GM23338 (cell line): Measurements from ENCODE around the gene DNAJB2. TPM values are rescaled to one million over a fixed set of nuclear protein-coding genes. Genes with fewer than 3 reads are reported as not detected.

ENCODE experiments used
- ATAC-seq: fragments of 200-7000 bp; cut with Tn5 transposase; 3 replicates; pipeline ENCODE4 v1.9.1; 2020
- DNase-seq: peaks from one replicate; pipeline ENCODE4 v3.0.0-alpha.2; 2015; ENCODE audit warnings: low spot score
- H2AFZ ChIP-seq: fragments of 200-600 bp; sonication (generic); 2 replicates; pipeline ENCODE4 v1.8.0; 2016; ENCODE audit warnings: antibody characterized with exemption, mild to moderate bottlenecking, moderate library complexity
- H3F3A ChIP-seq: fragments of 200-600 bp; sonication (generic); replicated peaks from 2 replicates; pipeline ENCODE4 v1.8.0; 2017; ENCODE audit warnings: antibody characterized with exemption, mixed run types, low read depth
- H3K27ac ChIP-seq: fragments of 200-600 bp; sonication (generic); 2 replicates; pipeline ENCODE4 v1.6.1; 2016; ENCODE audit warnings: low read depth
- H3K27me3 ChIP-seq: fragments of 200-600 bp; sonication (generic); 2 replicates; pipeline ENCODE4 v1.8.0; 2016; ENCODE audit warnings: mild to moderate bottlenecking, mixed run types, moderate library complexity; ENCODE audit not compliant: insufficient read depth
- H3K36me3 ChIP-seq: fragments of 200-600 bp; sonication (generic); 2 replicates; pipeline ENCODE4 v1.8.0; 2016; ENCODE audit warnings: mild to moderate bottlenecking; ENCODE audit not compliant: insufficient read depth
- H3K4me1 ChIP-seq: fragments of 200-600 bp; sonication (generic); 2 replicates; pipeline ENCODE4 v1.8.0; 2016; ENCODE audit warnings: mild to moderate bottlenecking, moderate library complexity; ENCODE audit not compliant: insufficient read depth
- H3K4me2 ChIP-seq: fragments of 200-600 bp; sonication (generic); 2 replicates; pipeline ENCODE4 v1.7.1; 2017; ENCODE audit warnings: mixed run types
- H3K4me3 ChIP-seq: fragments of 200-600 bp; sonication (generic); 2 replicates; pipeline ENCODE4 v1.6.1; 2016; ENCODE audit warnings: mixed run types
- H3K79me2 ChIP-seq: fragments of 200-600 bp; sonication (generic); replicated peaks from 2 replicates; pipeline ENCODE4 v1.8.0; 2017; ENCODE audit warnings: mild to moderate bottlenecking; ENCODE audit not compliant: insufficient read depth
- H3K9me2 ChIP-seq: fragments of 200-600 bp; sonication (generic); 2 replicates; pipeline ENCODE4 v1.8.0; 2017; ENCODE audit not compliant: insufficient read depth
- H4K20me1 ChIP-seq: fragments of 200-600 bp; sonication (generic); replicated peaks from 2 replicates; pipeline ENCODE4 v1.8.0; 2017; ENCODE audit warnings: mild to moderate bottlenecking; ENCODE audit not compliant: insufficient read depth
- H3K27ac Mint-ChIP-seq: 2 replicates; pipeline ENCODE4 v1.8.0; 2020; ENCODE audit warnings: inconsistent platforms, mild to moderate bottlenecking, moderate library complexity, mixed read lengths
- H3K27me3 Mint-ChIP-seq: 3 replicates; pipeline ENCODE4 v1.8.0; 2022; ENCODE audit warnings: low read depth, mild to moderate bottlenecking, moderate library complexity, mixed read lengths, inconsistent platforms; ENCODE audit not compliant: insufficient read depth, poor library complexity
- H3K36me3 Mint-ChIP-seq: 3 replicates; pipeline ENCODE4 v1.8.0; 2021; ENCODE audit warnings: low read depth, mild to moderate bottlenecking, inconsistent platforms, moderate library complexity, mixed read lengths
- H3K4me1 Mint-ChIP-seq: 3 replicates; pipeline ENCODE4 v1.8.0; 2020; ENCODE audit warnings: mild to moderate bottlenecking, inconsistent platforms, mixed read lengths
- H3K4me3 Mint-ChIP-seq: 3 replicates; pipeline ENCODE4 v1.8.0; 2021; ENCODE audit warnings: moderate library complexity, mild to moderate bottlenecking, inconsistent platforms, mixed read lengths
- H3K9me3 Mint-ChIP-seq: 3 replicates; pipeline ENCODE4 v1.8.0; 2020; ENCODE audit warnings: moderate library complexity, mild to moderate bottlenecking, inconsistent platforms, mixed read lengths
- CREB1 ChIP-seq: fragments of 250-450 bp; sonication (Bioruptor Pico); IDR thresholded peaks from 2 replicates; pipeline ENCODE4 v1.5.0; 2020; ENCODE audit warnings: low read depth, mild to moderate bottlenecking, moderate library complexity
- CTCF ChIP-seq, 2 experiments: fragments of 200-600 bp in 1 of 2; sonication (generic) in 1 of 2; conservative IDR thresholded peaks; 2 replicates each; pipeline versions ENCODE4 v1.5.1 to v1.6.1; 2016 to 2017; ENCODE audit warnings: antibody characterized with exemption in 2 of 2, low read depth in 2 of 2, mild to moderate bottlenecking in 2 of 2, moderate library complexity in 1 of 2
- ETS1 ChIP-seq: IDR thresholded peaks from 2 replicates; pipeline ENCODE4 v1.6.1; 2016; ENCODE audit warnings: antibody characterized with exemption
- EZH2 ChIP-seq: fragments of 200-600 bp; sonication (generic); IDR thresholded peaks from one replicate; pipeline ENCODE4 v1.8.0; 2017; ENCODE audit warnings: antibody characterized with exemption, mild to moderate bottlenecking, low read depth; ENCODE audit not compliant: unreplicated experiment
- EZH2phosphoT487 ChIP-seq: fragments of 200-600 bp; sonication (generic); IDR thresholded peaks from one replicate; pipeline ENCODE4 v1.8.1; 2018; ENCODE audit warnings: antibody characterized with exemption; ENCODE audit not compliant: unreplicated experiment
- JUNB ChIP-seq: IDR thresholded peaks from one replicate; pipeline ENCODE4 v1.6.1; 2016; ENCODE audit warnings: antibody characterized with exemption; ENCODE audit not compliant: unreplicated experiment
- NANOG ChIP-seq: IDR thresholded peaks from 2 replicates; pipeline ENCODE4 v1.6.1; 2016; ENCODE audit warnings: antibody characterized with exemption, borderline replicate concordance
- POLR2AphosphoS5 ChIP-seq: IDR thresholded peaks from 2 replicates; pipeline ENCODE4 v1.6.1; 2016; ENCODE audit warnings: antibody characterized with exemption, low read depth
- REST ChIP-seq: IDR thresholded peaks from one replicate; pipeline ENCODE4 v1.6.1; 2018; ENCODE audit warnings: antibody characterized with exemption; ENCODE audit not compliant: unreplicated experiment
- STAT1 ChIP-seq: IDR thresholded peaks from one replicate; pipeline ENCODE4 v1.6.1; 2016; ENCODE audit warnings: antibody characterized with exemption; ENCODE audit not compliant: unreplicated experiment
- ZNF114 ChIP-seq: fragments of 250-450 bp; sonication (Bioruptor Pico); IDR thresholded peaks from 2 replicates; pipeline ENCODE4 v1.5.0; 2020; ENCODE audit warnings: mild to moderate bottlenecking, moderate library complexity
- ZNF331 ChIP-seq: fragments of 250-450 bp; sonication (Bioruptor Pico); IDR thresholded peaks from 2 replicates; pipeline ENCODE4 v1.5.0; 2020; ENCODE audit warnings: low read depth, mild to moderate bottlenecking, moderate library complexity
- ZNF462 ChIP-seq: fragments of 250-450 bp; sonication (Bioruptor Pico); IDR thresholded peaks from 2 replicates; pipeline ENCODE4 v1.5.0; 2020; ENCODE audit warnings: mild to moderate bottlenecking, moderate library complexity
- polyA plus RNA-seq: library from polyadenylated mRNA; unstranded; fragments of >200 nt; fragmentation: Nextera tagmentation; extraction: Ambion mirVana; gene quantifications from 2 replicates; pipeline ENCODE4 v1.2.1, GENCODE V29; 2016
- total RNA-seq: library from RNA; depleted of rRNA; stranded (reverse); fragments of >200 nt; shearing (Covaris generic); gene quantifications from 2 replicates; pipeline ENCODE4 v1.2.3, GENCODE V29; 2014

DNAJB2 gene
- total and polyA plus RNA-seq, 2 experiments from 2014 or later: 6.4 to 25.9 TPM

GRCh38 chr2:219296142-219296541 is 17.0 kb downstream of the DNAJB2 start:
- H4K20me1 ChIP-seq: no peaks in the 10 kb centered on the region
- no peak overlapping the region for H3K4me2 ChIP-seq
- ATAC-seq (no peak), DNase-seq (no peak)
- H3K79me2 ChIP-seq: no peaks in the 10 kb centered on the region
- peaks cover 9% of the 10 kb centered on the region for H3K4me1 ChIP-seq
- H3K4me1 Mint-ChIP-seq: peaks cover 12% of the 10 kb centered on the region
- H3K36me3 ChIP-seq: no peaks in the 10 kb centered on the region
- no peaks in the 10 kb centered on the region; the same call in 2 of the 3 replicates for H3K36me3 Mint-ChIP-seq
- no peak overlapping the region for H3K27ac Mint-ChIP-seq
- no peak overlapping the region for H2AFZ ChIP-seq
- H3K27me3 ChIP-seq: peaks cover 19% of the 10 kb centered on the region
- H3K27me3 Mint-ChIP-seq: peaks cover 36% of the 10 kb centered on the region
- H3K4me3 ChIP-seq: no peak overlapping the region
- no peak for TF ChIP-seq REST
- TF ChIP-seq CTCF (conservative IDR thresholded peaks at IDR 0.05; ENCODE audit: low read depth in 2 of 2): no peak
- TF ChIP-seq EZH2: no peak
- no peak for TF ChIP-seq ZNF331 (CRISPR knock-in tag)
- no peak for TF ChIP-seq POLR2AphosphoS5
- TF ChIP-seq EZH2phosphoT487: no peak
- TF ChIP-seq NANOG: no peak
- TF ChIP-seq CREB1 (CRISPR knock-in tag): no peak
- no peak for TF ChIP-seq STAT1
- TF ChIP-seq JUNB: no peak
- no peak for TF ChIP-seq ZNF462 (CRISPR knock-in tag)
- no peak for TF ChIP-seq ETS1
- TF ChIP-seq ZNF114 (CRISPR knock-in tag): no peak
- H3K4me3 Mint-ChIP-seq: no peak overlapping the region
- no peaks in the 10 kb centered on the region; the same call in 1 of the 3 replicates for H3K9me3 Mint-ChIP-seq
- no peaks in the 10 kb centered on the region for H3K9me2 ChIP-seq
- H3K27ac ChIP-seq: no peak overlapping the region
- H3F3A ChIP-seq: peaks cover 5% of the 10 kb centered on the region; the same call in 1 of the 2 replicates
